ENCODE results near the gene DDX42.
"Not testable (repeated sequence)": the region's sequence is repeated elsewhere in the genome, so short reads cannot be mapped to it uniquely, and the experiment has no call there.

DDX42 gene

GRCh38 chr17:63840591-63841349 lies 66.8 kb downstream of the DDX42 start:
- DNase-seq (ENCODE audit: low spot score), result no peak

- DNase-seq (ENCODE audit: low spot score), result peak; percentile 51
Measured at GRCh38 chr17:63841350-63842172, 67.6 kb downstream of the DDX42 start.

DNA sequence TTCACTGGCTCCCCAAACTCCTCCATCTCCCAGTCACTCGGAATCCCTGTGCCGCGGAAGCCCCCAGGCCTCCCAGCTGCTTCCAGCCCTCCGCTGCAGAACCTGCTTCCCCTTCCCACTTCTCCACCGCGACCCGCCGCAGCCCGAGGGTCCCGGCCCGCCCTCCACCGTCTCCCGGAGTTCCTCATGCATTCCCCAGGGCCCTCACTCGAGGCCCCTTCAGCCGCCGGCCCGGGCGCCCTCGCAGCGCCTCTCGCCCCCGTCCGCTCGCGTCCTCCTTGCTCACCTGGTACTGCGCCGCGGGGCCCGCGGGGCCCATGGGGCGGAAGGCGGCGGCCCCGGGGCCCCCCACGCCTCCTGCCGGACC lies 68.2 kb downstream of the DDX42 start:
- DNase-seq (ENCODE audit: low spot score), result no peak

- DNase-seq (ENCODE audit: low spot score), result peak; percentile 99
Measured at GRCh38 chr17:63842540-63843386, 68.8 kb downstream of the DDX42 start, which contains the start of gene SMARCD2. Gene SMARCD2 (minus strand): TSS chr17:63842685. CDS start chr17:63842674, 11 bp downstream.

DNA sequence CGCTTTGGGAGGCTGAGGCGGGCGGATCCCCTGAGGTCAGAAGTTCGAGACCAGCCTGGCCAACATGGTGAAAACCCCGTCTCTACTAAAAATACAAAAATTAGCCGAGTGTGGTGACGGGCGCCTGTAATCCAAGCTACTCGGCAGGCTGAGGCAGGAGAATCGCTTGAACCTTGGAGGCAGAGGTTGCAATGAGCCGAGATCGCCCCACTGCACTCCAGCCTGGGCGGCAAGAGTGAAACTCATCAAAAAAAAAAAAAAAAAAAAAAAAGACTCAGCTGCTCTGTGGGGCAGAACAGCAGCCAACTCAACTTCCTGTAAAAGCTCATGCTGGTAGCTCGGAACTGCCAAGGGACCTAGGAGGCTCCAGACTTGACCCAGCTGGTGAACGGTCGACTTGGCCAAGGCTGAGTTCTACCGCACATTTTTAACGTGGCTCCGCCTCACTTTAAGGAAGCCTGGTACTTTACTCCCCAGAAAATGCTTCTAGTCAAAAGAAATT lies 69.5 kb downstream of the DDX42 start:
- peak; percentile 86 for DNase-seq (ENCODE audit: low spot score)

- no peak for DNase-seq (ENCODE audit: low spot score)
Measured at GRCh38 chr17:63843910-63844677, 70.1 kb downstream of the DDX42 start.

DNA sequence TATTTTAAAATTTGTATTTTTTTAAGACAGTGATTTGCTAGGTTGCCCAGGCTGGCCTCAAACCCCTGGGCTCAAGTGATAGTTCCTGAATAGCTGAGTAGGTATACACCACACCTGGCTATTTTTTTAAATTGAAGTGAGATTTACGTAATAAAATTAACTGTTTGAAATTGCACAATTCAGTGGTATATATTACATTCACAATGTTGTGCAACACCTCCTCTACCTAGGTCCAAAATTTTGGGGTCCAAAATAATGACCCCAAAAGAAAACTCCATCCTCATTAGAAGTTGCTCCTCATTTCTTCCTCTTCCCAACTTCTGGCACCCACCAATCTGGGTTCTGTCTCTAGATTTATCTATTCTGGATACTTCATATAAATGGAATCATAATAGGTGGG lies 71.5 kb downstream of the DDX42 start:
- no peak for DNase-seq (ENCODE audit: low spot score)

GRCh38 chr17:63847525-63848249 lies 73.7 kb downstream of the DDX42 start:
- no peak for DNase-seq (ENCODE audit: low spot score)

DNA sequence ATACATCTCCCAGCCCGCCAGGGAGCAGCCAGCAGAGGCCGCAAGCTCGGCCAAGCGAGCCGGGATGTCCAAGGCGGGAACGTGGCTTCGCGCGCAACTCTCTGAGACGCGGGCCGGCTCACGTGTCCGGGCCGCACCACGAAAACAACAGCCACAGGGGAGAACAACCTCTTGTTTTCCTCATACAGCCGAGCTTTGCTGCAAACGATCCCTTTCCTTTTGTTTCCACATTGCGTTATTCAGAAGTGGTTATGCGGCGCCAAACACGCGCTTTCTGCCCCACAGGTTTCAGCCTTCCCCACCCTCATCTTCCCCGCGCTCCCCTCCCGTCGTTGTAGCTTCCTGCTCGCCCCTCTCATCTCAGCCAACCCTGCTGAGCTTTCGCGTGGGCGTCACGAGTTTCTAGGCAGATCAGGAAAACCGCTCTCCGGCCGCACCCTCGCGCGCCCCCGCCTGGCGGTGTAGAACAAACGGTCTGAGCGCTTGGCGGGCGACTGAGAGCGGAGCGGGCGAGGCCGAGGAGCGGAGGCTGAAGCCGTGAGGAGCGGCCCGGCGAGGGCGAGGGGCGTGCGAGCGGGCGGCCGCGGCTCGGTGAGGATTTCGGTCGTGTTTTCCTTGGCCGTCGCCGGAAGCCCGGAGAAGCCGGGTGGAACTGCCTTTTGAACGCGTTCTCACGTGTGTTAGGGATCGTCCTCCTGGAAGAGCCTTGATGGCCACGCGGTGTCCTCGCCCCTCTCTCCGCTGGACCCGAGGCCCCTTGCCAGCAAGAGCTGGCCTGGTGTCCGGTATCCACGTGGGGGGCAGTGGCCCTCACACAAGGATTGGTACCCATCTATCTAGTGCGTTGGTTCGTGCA lies 75.1 kb downstream of the DDX42 start:
- DNase-seq (ENCODE audit: low spot score), result peak; percentile 92

DNA sequence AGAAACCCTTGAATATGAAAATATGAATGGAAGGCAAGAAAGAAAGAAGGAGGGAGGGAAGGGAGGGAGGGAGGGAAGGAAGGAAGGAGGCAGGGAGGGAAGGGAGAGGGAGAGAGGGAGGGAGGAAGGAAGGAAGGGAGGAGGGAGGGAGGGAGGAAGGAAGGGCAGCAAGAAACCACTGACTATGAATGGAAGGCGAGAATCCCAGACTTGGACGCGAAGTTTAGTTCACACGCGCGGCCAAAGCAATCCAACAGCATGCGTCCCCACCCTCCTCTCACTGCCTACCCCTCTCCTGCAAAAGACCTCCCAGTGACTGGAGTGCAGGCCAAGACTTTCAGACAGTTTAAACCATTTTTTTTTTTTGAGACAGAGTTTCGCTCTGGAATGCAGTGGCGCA lies 76.4 kb downstream of the DDX42 start:
- DNase-seq (ENCODE audit: low spot score), result no peak

GRCh38 chr17:63853260-63853659 lies 79.3 kb downstream of the DDX42 start:
- DNase-seq (ENCODE audit: low spot score), result no peak

DNA sequence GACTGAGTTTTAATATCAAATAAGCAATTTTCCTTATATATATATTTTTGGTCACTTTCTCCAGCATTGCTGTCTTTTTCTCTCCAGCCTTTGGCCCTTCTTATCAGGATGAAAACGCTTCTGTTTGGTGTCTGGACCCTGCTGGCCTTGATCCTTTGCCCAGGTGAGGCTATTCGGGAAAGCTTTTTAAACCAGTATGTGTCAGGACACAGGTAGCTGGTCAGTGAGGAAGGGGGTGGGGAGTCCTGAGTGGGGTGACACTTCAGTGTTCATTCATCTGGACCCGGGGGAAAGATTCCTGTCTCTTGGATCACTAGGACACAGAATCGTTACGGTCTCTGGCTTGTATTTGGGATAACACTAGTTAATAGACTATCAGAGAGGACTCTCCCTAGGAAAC lies 80.7 kb downstream of the DDX42 start:
- no peak for DNase-seq (ENCODE audit: low spot score)

- no peak for DNase-seq (ENCODE audit: low spot score)
Measured at GRCh38 chr17:63855185-63855584, 81.2 kb downstream of the DDX42 start.

- DNase-seq (ENCODE audit: low spot score), result not testable (repeated sequence)
Measured at GRCh38 chr17:63856425-63856824, 82.5 kb downstream of the DDX42 start.

DNA sequence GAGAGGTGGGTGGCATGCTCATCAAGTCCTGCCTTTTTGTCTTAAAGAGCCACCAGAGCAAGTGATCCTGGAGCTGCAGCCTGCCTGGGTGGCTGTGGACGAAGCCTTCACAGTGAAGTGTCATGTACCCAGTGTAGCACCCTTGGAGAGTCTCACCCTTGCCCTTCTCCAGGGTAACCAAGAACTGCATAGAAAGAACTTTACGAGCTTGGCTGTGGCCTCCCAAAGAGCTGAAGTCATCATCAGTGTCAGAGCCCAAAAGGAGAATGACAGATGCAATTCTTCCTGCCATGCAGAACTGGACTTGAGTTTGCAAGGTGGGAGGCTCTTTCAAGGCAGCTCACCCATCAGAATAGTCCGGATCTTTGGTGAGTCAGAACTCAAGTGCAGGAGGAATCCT lies 85.3 kb downstream of the DDX42 start:
- DNase-seq (ENCODE audit: low spot score), result no peak

GRCh38 chr17:63866625-63867024 lies 92.7 kb downstream of the DDX42 start:
- not testable (repeated sequence) for DNase-seq (ENCODE audit: low spot score)

All from kidney tubule cell (primary cell).